NCI-H2227 (cell line): ENCODE data around the gene TECPR1.

Experiments
- DNase-seq: peaks from one replicate; lab custom pipeline; 2025; ENCODE audit not compliant: unreplicated experiment; lab: John Stamatoyannopoulos, UW

The TECPR1 gene

GRCh38 chr7:98213888-98214810, 37.9 kb downstream of the TECPR1 start:
- DNase-seq, result no peak

GRCh38 chr7:98213296-98213887, 38.6 kb downstream of the TECPR1 start:
- DNase-seq, result no peak

- DNase-seq, result no peak
Observed at GRCh38 chr7:98212532-98213041, 39.4 kb downstream of the TECPR1 start.

- no peak for DNase-seq
Observed at GRCh38 chr7:98211676-98212531, 40.1 kb downstream of the TECPR1 start.

GRCh38 chr7:98211221-98211675, 40.8 kb downstream of the TECPR1 start, which contains the start of gene BHLHA15:
BHLHA15 (plus strand) TSS chr7:98211439; CDS start chr7:98212310, 871 bp downstream.
- DNase-seq, result peak; percentile 68

- DNase-seq, result peak; percentile 78
Observed at GRCh38 chr7:98210513-98211220, 41.4 kb downstream of the TECPR1 start.

GRCh38 chr7:98209166-98209920, 42.7 kb downstream of the TECPR1 start:
- no peak for DNase-seq

- DNase-seq, result no peak
Observed at GRCh38 chr7:98206451-98207330, 45.3 kb downstream of the TECPR1 start.

- DNase-seq, result no peak
Observed at GRCh38 chr7:98205162-98205845, 46.7 kb downstream of the TECPR1 start.

- DNase-seq, result no peak
Observed at GRCh38 chr7:98204670-98205069, 47.4 kb downstream of the TECPR1 start.

- no peak for DNase-seq
Observed at GRCh38 chr7:98203964-98204605, 47.9 kb downstream of the TECPR1 start.

- DNase-seq, result no peak
Observed at GRCh38 chr7:98203261-98203963, 48.6 kb downstream of the TECPR1 start.

GRCh38 chr7:98202367-98203195, 49.5 kb downstream of the TECPR1 start:
- no peak for DNase-seq

GRCh38 chr7:98200364-98200763, 51.7 kb downstream of the TECPR1 start:
- no peak for DNase-seq

- no peak for DNase-seq
Observed at GRCh38 chr7:98199131-98199530, 52.9 kb downstream of the TECPR1 start.
